ENCODE data around the gene USP6NL.

- TF ChIP-seq CTCF (IDR thresholded peaks at IDR 0.05) (no peak), POLR2A (IDR thresholded peaks at IDR 0.05) (no peak)
These were observed 164.6 kb downstream of the USP6NL start for GRCh38 chr10:11446864-11447263.

Measured in lower leg skin (tissue), 3 donors.